ENCODE measurements around the gene ZMIZ1.

Gene ZMIZ1

GRCh38 chr10:79038841-79039201 is 29.9 kb upstream of the ZMIZ1 start:
- no peak for TF ChIP-seq CTCF (IDR thresholded peaks at IDR 0.05)

- TF ChIP-seq CTCF (IDR thresholded peaks at IDR 0.05), result no peak
Measured at GRCh38 chr10:79042639-79043411, 25.9 kb upstream of the ZMIZ1 start.

GRCh38 chr10:79044036-79044632 is 24.6 kb upstream of the ZMIZ1 start:
- TF ChIP-seq CTCF (IDR thresholded peaks at IDR 0.05), result no peak

GRCh38 chr10:79044846-79045245 is 23.9 kb upstream of the ZMIZ1 start:
- no peak for TF ChIP-seq CTCF (IDR thresholded peaks at IDR 0.05)

- TF ChIP-seq CTCF (IDR thresholded peaks at IDR 0.05), result no peak
Measured at GRCh38 chr10:79045566-79046175, 23.1 kb upstream of the ZMIZ1 start.

- TF ChIP-seq CTCF (IDR thresholded peaks at IDR 0.05), result no peak
Measured at GRCh38 chr10:79046326-79046725, 22.4 kb upstream of the ZMIZ1 start.

- no peak for TF ChIP-seq CTCF (IDR thresholded peaks at IDR 0.05)
Measured at GRCh38 chr10:79046741-79047583, 21.8 kb upstream of the ZMIZ1 start.

Measured in LNCAP (cell line).